ENCODE measurements around the gene EHMT1.

The EHMT1 gene

GRCh38 chr9:137741330-137741729, 122.5 kb downstream of the EHMT1 start:
- DNase-seq (no peak), ATAC-seq (no peak)

GRCh38 chr9:137742698-137743097, 123.9 kb downstream of the EHMT1 start:
- ATAC-seq, result no peak

DNA sequence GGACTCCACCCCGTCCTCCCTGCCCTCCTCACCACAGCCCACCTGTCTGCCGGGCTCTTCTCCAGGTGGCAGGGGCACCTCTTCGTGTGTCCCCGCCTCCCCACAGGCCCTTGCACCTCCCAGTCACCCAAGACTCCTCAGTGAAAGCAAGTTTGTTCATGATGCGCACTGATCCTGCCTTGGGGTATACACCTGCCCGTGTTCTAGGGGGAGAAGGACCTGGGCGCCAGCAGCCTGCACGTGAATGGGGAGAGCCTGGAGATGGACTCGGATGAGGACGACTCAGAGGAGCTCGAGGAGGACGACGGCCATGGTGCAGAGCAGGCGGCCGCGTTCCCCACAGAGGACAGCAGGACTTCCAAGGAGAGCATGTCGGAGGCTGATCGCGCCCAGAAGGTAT, 124.9 kb downstream of the EHMT1 start:
- ATAC-seq (no peak), DNase-seq (no peak)

More at GRCh38 chr9:137742698-137743097, 123.9 kb downstream of the EHMT1 start:
- DNase-seq, result no peak

DNA sequence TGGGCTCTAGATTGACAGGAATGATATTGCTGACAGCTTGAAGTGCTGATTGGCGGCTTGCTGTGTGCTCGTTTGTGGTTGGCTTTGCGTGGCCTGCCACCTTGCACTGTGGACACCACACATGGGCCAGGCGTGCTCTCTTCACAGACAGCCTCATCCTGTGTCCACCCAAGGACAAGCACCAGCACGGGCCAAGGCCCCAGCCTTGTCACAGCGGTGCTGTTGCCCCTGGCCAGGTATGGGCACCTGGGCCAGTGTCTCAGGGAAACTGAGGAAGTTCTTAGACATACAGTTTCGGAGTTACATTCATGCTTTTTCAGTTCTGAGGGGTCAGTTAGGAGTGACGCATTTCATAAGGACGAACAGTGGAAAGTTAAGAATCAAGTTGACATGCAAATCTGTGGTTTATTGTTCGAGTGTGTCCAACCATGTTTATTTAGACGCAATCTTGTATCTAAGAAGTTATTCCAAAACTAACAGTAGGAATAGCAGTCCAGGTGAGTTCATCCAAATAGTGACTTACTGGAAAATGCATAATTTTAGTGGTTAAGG, 125.9 kb downstream of the EHMT1 start:
- DNase-seq, result no peak
- ATAC-seq, result no peak

- ATAC-seq, result peak; percentile 75
- no peak for DNase-seq
Measured at GRCh38 chr9:137745541-137745991, 126.8 kb downstream of the EHMT1 start.

- DNase-seq, result no peak
- ATAC-seq, result no peak
Measured at GRCh38 chr9:137748311-137748710, 129.5 kb downstream of the EHMT1 start.

DNA sequence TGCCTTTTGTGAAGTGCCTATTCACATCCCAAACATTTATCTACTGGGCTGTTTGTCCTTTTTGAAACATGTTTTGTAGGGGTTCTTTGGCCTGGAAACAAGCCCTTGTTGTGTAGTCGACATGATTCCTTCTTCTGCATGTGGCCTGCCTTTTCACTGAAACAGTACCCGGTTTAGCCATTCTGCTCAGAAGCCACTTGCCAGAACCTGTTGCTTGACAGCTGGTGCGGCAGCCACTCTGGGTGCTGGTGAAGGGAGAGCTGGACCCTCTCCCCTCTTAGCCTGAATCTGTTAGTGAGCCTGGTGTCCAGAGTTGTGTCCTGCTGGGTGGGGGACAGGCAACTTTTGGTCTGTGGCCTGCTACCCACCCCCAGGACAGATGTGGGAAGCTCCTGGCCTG, 129.9 kb downstream of the EHMT1 start:
- no peak for DNase-seq
- ATAC-seq, result no peak

DNA sequence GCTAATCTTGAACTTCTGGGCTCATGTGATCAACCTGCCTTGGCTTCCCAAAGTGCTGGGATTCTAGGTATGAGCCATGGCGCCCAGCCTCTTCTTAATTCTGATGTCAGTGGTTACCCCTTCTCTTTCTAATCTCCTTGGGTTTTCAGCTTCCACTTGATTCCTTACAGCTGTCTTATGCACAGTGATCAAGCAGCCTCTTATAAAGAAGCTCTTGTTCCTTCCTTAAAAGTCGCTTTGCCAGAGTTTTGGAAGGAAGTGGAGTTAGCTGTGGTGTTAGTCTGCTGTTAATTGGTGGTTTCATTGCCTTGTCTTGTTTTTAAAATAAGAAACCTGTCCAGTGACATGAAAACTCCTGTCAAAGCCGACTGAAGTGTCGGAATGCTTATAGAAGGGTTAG, 130.7 kb downstream of the EHMT1 start:
- ATAC-seq (no peak), DNase-seq (no peak)

DNA sequence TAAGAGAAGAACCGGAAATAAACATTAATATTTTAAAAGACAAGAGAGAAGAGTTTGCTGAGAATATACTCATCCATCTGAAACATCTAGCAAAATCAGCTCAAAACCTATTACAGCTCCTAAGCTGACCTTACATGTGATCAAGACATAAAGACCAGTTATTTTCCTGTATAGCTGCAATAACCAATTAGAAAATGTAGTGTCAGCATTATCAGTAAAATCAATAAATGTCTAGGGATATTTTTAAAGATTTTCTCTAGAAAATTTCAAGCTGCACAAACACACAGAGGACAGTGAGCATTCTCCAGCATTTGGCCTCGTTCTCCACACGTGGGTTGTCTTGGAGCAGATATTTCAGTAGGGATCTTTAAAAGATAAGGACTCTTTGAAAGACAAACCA, 131.2 kb downstream of the EHMT1 start:
- DNase-seq (no peak), ATAC-seq (no peak)

- ATAC-seq, result no peak
- DNase-seq, result no peak
Measured at GRCh38 chr9:137750566-137750965, 131.8 kb downstream of the EHMT1 start.

DNA sequence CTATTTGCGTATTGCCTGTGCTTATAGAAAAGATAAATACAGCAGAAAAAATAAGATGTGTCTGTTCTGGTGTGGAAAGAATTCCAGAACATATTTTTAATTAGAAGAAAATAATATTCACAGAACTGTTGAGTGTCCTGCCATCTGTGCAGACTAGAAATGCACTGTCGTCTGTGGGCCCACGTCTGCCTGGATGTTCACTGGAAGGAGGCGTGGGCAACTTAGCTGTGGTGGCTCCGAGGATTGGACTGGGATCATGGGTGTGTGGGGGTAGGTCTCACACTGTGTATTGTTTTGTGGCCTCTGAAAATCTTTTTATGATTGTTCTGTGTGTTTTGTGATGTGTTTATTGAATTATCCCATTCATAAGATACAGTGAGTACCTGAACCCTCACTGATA, 132.8 kb downstream of the EHMT1 start:
- ATAC-seq (no peak), DNase-seq (no peak)

- no peak for ATAC-seq
Measured at GRCh38 chr9:137752426-137752825, 133.6 kb downstream of the EHMT1 start.

GRCh38 chr9:137753192-137753765, 134.5 kb downstream of the EHMT1 start:
- no peak for DNase-seq
- ATAC-seq, result no peak

More at GRCh38 chr9:137752426-137752825, 133.6 kb downstream of the EHMT1 start:
- DNase-seq, result no peak

GRCh38 chr9:137755261-137755927, 136.6 kb downstream of the EHMT1 start:
- ATAC-seq (no peak), DNase-seq (no peak)

DNA sequence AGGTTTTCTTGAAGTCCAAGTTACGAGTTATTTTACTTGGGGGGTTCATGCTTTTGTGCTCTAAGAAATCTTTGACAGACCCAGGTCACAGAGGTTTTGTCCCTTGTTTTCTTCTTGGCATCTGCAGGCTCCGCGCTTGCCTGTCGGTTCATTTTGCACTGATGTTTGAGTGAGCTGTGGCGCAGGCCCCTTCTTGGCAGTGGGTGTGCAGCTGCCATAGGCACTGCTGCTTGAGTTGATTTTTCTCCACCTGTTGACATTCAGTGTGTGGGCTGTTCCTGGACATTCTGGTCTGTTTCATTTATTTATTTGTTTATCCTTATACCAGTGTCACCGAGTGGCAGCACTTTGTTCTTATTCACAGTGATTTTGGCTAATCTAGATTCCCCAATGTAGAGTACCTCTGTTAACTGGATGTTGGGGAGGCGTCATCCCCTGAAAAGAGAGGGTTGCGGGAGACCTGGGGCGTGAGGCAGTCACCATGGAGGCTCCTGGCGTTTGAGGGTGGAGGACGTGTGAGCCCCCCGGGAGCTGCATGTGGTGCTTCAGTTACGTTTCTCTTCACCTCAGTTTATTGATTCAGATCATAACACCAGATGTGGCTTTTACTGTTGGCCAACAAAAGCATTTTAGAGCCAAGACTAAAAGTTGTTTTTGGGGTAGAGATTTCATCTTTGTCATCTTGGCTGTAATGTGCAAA, 137.4 kb downstream of the EHMT1 start:
- ATAC-seq (no peak), DNase-seq (no peak)

GRCh38 chr9:137757139-137757538, 138.3 kb downstream of the EHMT1 start:
- DNase-seq (no peak), ATAC-seq (no peak)

DNA sequence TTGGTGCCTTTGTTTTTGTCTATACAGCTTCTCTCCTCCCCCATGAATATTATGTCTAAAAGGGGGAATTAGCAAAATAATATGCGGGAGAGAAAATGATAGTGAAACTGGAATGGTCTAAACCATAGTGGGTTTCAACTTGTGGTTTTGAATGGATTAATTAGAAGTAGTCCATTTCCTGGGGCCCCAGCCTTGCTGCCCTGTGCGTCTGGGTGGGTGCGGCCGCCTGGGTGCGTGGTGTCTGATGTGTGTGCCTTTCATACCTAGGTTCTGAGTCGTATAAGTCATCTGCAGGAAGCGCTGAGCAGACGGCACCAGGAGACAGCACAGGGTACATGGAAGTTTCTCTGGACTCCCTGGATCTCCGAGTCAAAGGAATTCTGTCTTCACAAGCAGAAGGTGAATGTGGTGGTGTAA, 138.8 kb downstream of the EHMT1 start:
- ATAC-seq (peak; percentile 80), DNase-seq (peak; percentile 57)

DNA sequence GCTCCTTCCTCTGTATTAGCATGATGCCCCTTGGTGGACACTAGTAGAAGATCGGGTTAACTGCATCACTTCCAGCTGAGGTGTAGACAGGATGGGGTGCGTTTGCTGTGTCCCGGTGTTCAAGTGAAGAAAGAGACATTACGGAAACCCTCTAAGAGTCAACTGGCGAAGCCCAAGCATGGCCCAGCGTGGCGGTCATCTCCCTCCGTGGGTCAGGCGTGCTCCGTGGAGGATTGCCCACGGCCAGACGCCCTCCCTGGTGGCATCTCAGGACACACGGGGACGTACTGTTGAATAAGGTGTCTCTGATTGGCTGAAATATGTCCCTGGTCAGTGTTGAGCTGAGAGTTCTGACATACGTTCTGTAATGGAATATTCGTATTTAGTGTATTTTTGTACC, 139.3 kb downstream of the EHMT1 start:
- DNase-seq (no peak), ATAC-seq (no peak)

DNA sequence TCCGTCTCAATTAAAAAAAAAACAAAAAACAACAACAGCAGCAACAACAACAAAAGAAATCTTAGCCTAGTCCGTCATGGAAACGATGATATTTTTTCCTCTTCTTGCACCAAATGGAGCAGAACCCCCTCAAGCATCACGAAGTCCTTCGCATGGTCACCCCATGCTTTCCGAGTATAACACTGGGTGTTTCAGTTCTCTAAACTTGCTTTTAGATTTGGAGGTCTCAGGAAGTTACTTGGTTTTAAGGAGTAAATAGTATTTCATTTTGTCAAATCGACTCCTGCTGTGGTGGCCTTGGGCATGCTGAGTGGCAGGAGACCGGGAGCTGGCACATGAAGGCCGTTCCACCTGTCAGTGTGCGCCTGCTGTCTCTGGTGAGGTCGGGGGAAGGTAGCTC, 140.3 kb downstream of the EHMT1 start:
- no peak for ATAC-seq
- no peak for DNase-seq

GRCh38 chr9:137759649-137760321, 141.0 kb downstream of the EHMT1 start:
- DNase-seq (no peak), ATAC-seq (no peak)

- no peak for DNase-seq
- no peak for ATAC-seq
Measured at GRCh38 chr9:137760426-137760825, 141.6 kb downstream of the EHMT1 start.

DNA sequence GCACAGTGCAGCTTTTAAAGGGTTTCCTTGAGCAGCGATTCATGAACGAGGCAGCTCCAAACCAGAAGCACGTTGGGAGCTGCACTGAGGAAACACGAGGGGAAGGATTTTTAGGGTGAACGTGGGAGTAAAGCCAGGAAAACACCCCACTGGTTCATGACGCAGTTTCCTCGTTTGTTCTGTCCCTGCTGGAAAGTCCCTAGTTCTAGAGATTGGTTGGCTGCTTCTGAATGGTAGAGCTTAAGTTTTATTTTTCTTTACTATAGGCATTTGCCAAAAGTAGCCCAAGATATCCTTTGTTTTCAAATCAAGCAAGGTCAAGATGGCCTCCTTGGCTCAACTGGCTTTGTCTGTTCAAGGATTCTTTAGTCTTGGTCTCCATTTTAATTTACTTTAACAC, 142.2 kb downstream of the EHMT1 start:
- ATAC-seq (no peak), DNase-seq (peak; percentile 19)

DNA sequence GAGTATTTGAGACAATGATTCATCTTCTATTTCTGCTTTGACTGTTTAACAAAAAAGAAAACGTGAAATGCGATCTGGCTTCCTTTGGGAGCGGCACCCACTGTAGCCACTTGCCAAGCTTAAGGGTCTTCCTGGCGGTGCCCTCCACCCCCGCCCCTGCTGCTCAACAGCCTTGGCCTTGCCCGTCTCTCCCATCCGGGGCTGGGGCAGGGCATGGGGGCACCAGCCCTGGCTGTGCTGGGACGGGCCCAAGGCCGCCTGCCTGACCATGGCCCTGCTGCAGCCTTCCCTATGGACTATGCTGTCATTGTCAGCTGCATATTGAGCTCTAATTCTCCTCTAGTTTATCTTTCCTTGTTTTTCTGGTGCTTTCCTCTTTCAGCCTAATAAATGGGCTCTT, 143.0 kb downstream of the EHMT1 start:
- ATAC-seq (no peak), DNase-seq (no peak)

Measured in stimulated activated naive CD8-positive, alpha-beta T cell treated with anti-CD3 and anti-CD28 coated beads, Interleukin-15, Interleukin-2, amounts not matched to agents 100 U/mL and 50 U/mL, for 24 hours (primary cell).